K562 (cell line): Measurements from ENCODE around the gene FBXW7. TPM values are rescaled to one million over a fixed set of nuclear protein-coding genes. Genes with fewer than 3 reads are reported as not detected.

Experiments
- ATAC-seq: fragments of 200-7000 bp; cut with Tn5 transposase; 3 replicates; pipeline ENCODE4 v1.9.1; 2020; ENCODE audit warnings: moderate library complexity
- BruUV-seq: library from RNA; stranded (reverse); fragments of 400-500 nt; replicated peaks from 2 replicates; lab custom pipeline; 2021; lab: Mats Ljungman, UMichigan
- CTCF ChIA-PET: fragments of 300-600 bp; formaldehyde crosslinking; extraction: SDS; loops from one replicate; lab custom pipeline; 2021; ENCODE audit warnings: low intra/inter-chr PET ratio; lab: Yijun Ruan, JAX
- POLR2A ChIA-PET: fragments of 300-600, 350-650 bp; sonication (Branson Sonifier 250); formaldehyde crosslinking; extraction: SDS; loops from one replicate; lab custom pipeline; 2021; ENCODE audit warnings: antibody characterized with exemption, inconsistent platforms; lab: Yijun Ruan, JAX
- DNase-seq, 4 experiments: peaks; one replicate each; pipeline versions ENCODE4 v3.0.0 to v3.0.0-alpha.2; 2011 to 2018; ENCODE audit warnings: low spot score in 3 of 4, mixed read lengths in 3 of 4; ENCODE audit errors: extremely low read depth in 1 of 4
- FAIRE-seq: peaks from 2 replicates; lab custom pipeline; 2011; peaks lifted over from hg19 to GRCh38; lab: Jason Lieb, UNC
- H2AFZ ChIP-seq: 2 replicates; pipeline ENCODE4 v1.6.0; 2011; ENCODE audit warnings: low read depth, low read length, control low read depth, inconsistent platforms
- H3K27ac ChIP-seq: fragments of 200-600 bp; 3 replicates; pipeline ENCODE4 v1.8.0; 2011; ENCODE audit warnings: low read depth, mild to moderate bottlenecking, control low read depth, inconsistent platforms, low read length, moderate library complexity, mixed read lengths; ENCODE audit errors: extremely low read depth
- H3K27me3 ChIP-seq, 2 experiments: fragments of 300-600 bp in 1 of 2; 2 replicates in 1 of 2; 3 replicates in 1 of 2; pipeline versions ENCODE4 v1.6.0 to v1.8.0; 2011; ENCODE audit warnings: inconsistent platforms in 2 of 2, low read length in 2 of 2, mild to moderate bottlenecking in 1 of 2, mixed read lengths in 1 of 2, moderate library complexity in 1 of 2; ENCODE audit not compliant: control insufficient read depth in 2 of 2, insufficient read depth in 2 of 2
- H3K36me3 ChIP-seq: fragments of 300-600 bp; 3 replicates; pipeline ENCODE4 v1.8.0; 2011; ENCODE audit warnings: mild to moderate bottlenecking, low read length, inconsistent platforms; ENCODE audit not compliant: control insufficient read depth, insufficient read depth
- H3K4me1 ChIP-seq, 2 experiments: fragments of 200-600 bp in 1 of 2; replicated peaks in 1 of 2; 2 replicates in 1 of 2; 3 replicates in 1 of 2; pipeline versions ENCODE4 v1.5.1 to v1.8.0; 2011; ENCODE audit warnings: inconsistent platforms in 2 of 2, low read length in 2 of 2, mild to moderate bottlenecking in 1 of 2, mixed read lengths in 1 of 2, moderate library complexity in 1 of 2; ENCODE audit not compliant: control insufficient read depth in 2 of 2, insufficient read depth in 2 of 2
- H3K4me2 ChIP-seq: 2 replicates; pipeline ENCODE4 v1.6.1; 2011; ENCODE audit warnings: low read length, control low read depth, inconsistent platforms, mixed read lengths; ENCODE audit not compliant: insufficient read depth
- H3K4me3 ChIP-seq: fragments of 200-600 bp; sonication (generic), shearing (Covaris generic); 2 replicates; pipeline ENCODE4 v1.5.1; 2016; ENCODE audit warnings: control low read depth, inconsistent platforms
- H3K79me2 ChIP-seq: fragments of 200-600 bp; 3 replicates; pipeline ENCODE4 v1.8.0; 2011; ENCODE audit warnings: low read length, inconsistent platforms; ENCODE audit not compliant: control insufficient read depth, insufficient read depth
- H3K9ac ChIP-seq, 2 experiments: 2 replicates each; pipeline versions ENCODE4 v1.6.0 to v1.6.1; 2011; ENCODE audit warnings: low read depth in 2 of 2, low read length in 2 of 2, control low read depth in 1 of 2, inconsistent platforms in 1 of 2, mild to moderate bottlenecking in 1 of 2, mixed read lengths in 1 of 2; ENCODE audit not compliant: insufficient read depth in 1 of 2
- H3K9me1 ChIP-seq: one replicate; pipeline ENCODE4 v1.6.0; 2011; ENCODE audit warnings: inconsistent platforms, mild to moderate bottlenecking, low read length, moderate library complexity; ENCODE audit not compliant: control insufficient read depth, insufficient read depth
- H3K9me3 ChIP-seq: replicated peaks from 2 replicates; pipeline ENCODE4 v1.5.1; 2011; ENCODE audit warnings: low read depth, low read length, inconsistent platforms; ENCODE audit not compliant: control insufficient read depth, insufficient read depth
- H4K20me1 ChIP-seq: replicated peaks from 2 replicates; pipeline ENCODE4 v1.6.1; 2011; ENCODE audit warnings: low read length, inconsistent platforms, mixed read lengths; ENCODE audit not compliant: control insufficient read depth, insufficient read depth
- CEBPG ChIP-seq, 3 experiments: fragments of 200-800 bp in 1 of 3; sonication (Bioruptor generic) in 1 of 3; sonication (generic) in 1 of 3; formaldehyde crosslinking in 1 of 3; IDR thresholded peaks in 2 of 3; conservative IDR thresholded peaks in 1 of 3; 2 replicates each; pipeline versions ENCODE4 v1.6.1 to v1.8.0; 2016 to 2022; ENCODE audit warnings: missing compliant biosample characterization in 2 of 3, missing genetic modification characterization in 2 of 3, mild to moderate bottlenecking in 1 of 3, missing genetic modification reagents in 1 of 3
- L3MBTL2 ChIP-seq: fragments of 450-650 bp; IDR thresholded peaks from 2 replicates; pipeline ENCODE4 v1.6.1; 2016; ENCODE audit warnings: mild to moderate bottlenecking, moderate library complexity
- LARP7 ChIP-seq: fragments of 450-650 bp; IDR thresholded peaks from 2 replicates; pipeline ENCODE4 v1.6.1; 2016
- TCFL5 ChIP-seq: fragments of 250-450 bp; sonication (Bioruptor Pico); conservative IDR thresholded peaks from 2 replicates; pipeline ENCODE4 v1.6.1; 2021; ENCODE audit warnings: mild to moderate bottlenecking, moderate library complexity, matching md5 sums
- ZFP1 ChIP-seq: fragments of 450-650 bp; formaldehyde crosslinking; IDR thresholded peaks from 2 replicates; pipeline ENCODE4 v1.4.0; 2020; ENCODE audit warnings: mild to moderate bottlenecking, mixed read lengths
- ZNF780A ChIP-seq: fragments of 250-450 bp; sonication (Bioruptor Pico); IDR thresholded peaks from 2 replicates; pipeline ENCODE4 v1.5.0; 2021; ENCODE audit warnings: mild to moderate bottlenecking
- WGBS: fragments of 100-300 bp; shearing (Covaris generic); methylation state at CpG from one replicate; pipeline ENCODE4 v1.1.6; 2016; ENCODE audit warnings: low coverage, mixed read lengths; ENCODE audit not compliant: insufficient coverage; ENCODE audit errors: missing lambda C conversion rate; 5-methylcytosine and 5-hydroxymethylcytosine counted together
- in situ Hi-C: fragments of 300-500 bp; cut with MboI; formaldehyde crosslinking; loops from 4 replicates; pipeline ENCODE4 v1.15.0; 2018; ENCODE audit warnings: inconsistent platforms, mixed read lengths
- intact Hi-C: fragments of 100-400 bp; cut with micrococcal nuclease; formaldehyde crosslinking; loops from 2 replicates; pipeline ENCODE4 v1.14.2; 2022
- polyA plus RNA-seq, 8 experiments: library from polyadenylated mRNA; depleted of rRNA in 4 of 8; stranded (reverse) in 5 of 8; unstranded in 3 of 8; fragments of >200 nt; fragmentation: Nextera tagmentation in 2 of 8; fragmentation: Illumina TruSeq in 1 of 8; extraction: Ambion mirVana in 2 of 8; extraction: Trizol in 1 of 8; gene quantifications; 2 replicates each; pipeline versions ENCODE4 v1.2.1 to v1.2.3, GENCODE V29; 2011 to 2014; ENCODE audit warnings: inconsistent platforms in 1 of 8, missing spikeins in 1 of 8
- total RNA-seq, 7 experiments: library from RNA; depleted of rRNA in 6 of 7; stranded (reverse); fragments of >200 nt in 6 of 7; fragmentation: Illumina TruSeq in 2 of 7; extraction: Trizol in 2 of 7; gene quantifications; 2 replicates each; pipeline versions ENCODE4 v1.2.1 to v1.2.3, GENCODE V29; 2011 to 2021; ENCODE audit warnings: low replicate concordance in 1 of 7
- TF ChIP-seq, protein P1 (sequence below): sonication (generic); formaldehyde crosslinking; IDR thresholded peaks from 2 replicates; pipeline ENCODE4 v1.5.0; 2020; ENCODE audit warnings: missing genetic modification reagents
- TF ChIP-seq, protein P2 (sequence below): sonication (generic); formaldehyde crosslinking; IDR thresholded peaks from 2 replicates; pipeline ENCODE4 v1.8.0; 2023; ENCODE audit warnings: mild to moderate bottlenecking, missing genetic modification reagents

FBXW7 gene
- total and polyA plus RNA-seq, 9 of the 15 experiments (the other 6 are each of a cell fraction or from before 2014, with no cell fraction given): 6.8 to 44.2 (median 16.4) TPM

DNA sequence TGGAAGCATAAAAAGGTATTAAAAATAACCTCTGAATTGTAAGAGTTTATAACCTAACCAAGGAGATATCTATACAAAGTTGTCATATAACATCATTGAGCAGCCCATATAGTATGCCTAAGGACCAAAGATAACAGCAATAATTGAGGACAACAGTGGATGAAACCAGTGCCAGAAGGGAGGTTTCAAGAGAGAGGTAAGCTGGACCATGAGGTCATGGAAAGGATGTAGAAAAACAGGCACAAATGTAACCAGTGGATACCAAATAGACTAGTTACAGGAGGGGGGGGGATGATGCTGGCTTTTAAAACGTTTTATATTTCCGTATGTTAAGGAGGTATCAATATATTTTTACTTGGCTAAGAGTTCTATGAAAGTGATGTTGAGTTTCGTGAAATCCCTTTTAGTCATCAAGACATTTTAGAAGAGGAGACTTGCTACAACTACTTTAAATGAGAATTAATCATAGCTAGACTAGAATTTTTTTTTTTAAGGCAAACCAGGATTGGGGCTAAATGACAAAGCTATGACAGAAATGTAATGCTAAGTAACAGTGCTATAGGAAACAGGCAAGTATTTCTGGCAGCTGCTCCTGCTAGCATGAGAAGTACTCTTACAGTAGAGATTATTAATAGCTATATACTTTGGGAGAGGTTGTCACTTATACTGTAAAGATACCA lies 161.1 kb downstream of the FBXW7 start:
- no TSS peak for BruUV-seq
- Histone ChIP-seq H3K9me3 (no peaks in the 10 kb centered on the region), H3K4me1 (no peaks in the 10 kb centered on the region), H3K4me3 (no peak overlapping the region), H3K79me2 (no peaks in the 10 kb centered on the region), H3K9me1 (no peaks in the 10 kb centered on the region), H3K36me3 (no peaks in the 10 kb centered on the region), H4K20me1 (no peaks in the 10 kb centered on the region), H3K9ac (no peak overlapping the region), H3K27ac (no peak overlapping the region), H2AFZ (no peak overlapping the region), H3K27me3 (no peaks in the 10 kb centered on the region), H3K4me2 (no peak overlapping the region)
- ATAC-seq (no peak), FAIRE-seq (no peak), DNase-seq (no peak)
- POLR2A ChIA-PET: interaction anchor here (1.5 kb wide), 1 partner anchor 8 kb away, joined by 3 read pairs; no protein-coding TSS in a partner anchor
- intact Hi-C loops: no loop called here
- TF ChIP-seq TCFL5 (CRISPR knock-in tag) (no peak), CEBPG (CRISPR knock-in tag; IDR thresholded peaks at IDR 0.05) (no peak), CEBPG (tag; conservative IDR thresholded peaks at IDR 0.05 in 1 of 2, IDR thresholded peaks at IDR 0.05 in 1 of 2) (no peak), L3MBTL2 (no peak), LARP7 (no peak), ZNF780A (CRISPR knock-in tag) (no peak), ZFP1 (CRISPR knock-in tag) (no peak)
- TF ChIP-seq, protein P1, sequence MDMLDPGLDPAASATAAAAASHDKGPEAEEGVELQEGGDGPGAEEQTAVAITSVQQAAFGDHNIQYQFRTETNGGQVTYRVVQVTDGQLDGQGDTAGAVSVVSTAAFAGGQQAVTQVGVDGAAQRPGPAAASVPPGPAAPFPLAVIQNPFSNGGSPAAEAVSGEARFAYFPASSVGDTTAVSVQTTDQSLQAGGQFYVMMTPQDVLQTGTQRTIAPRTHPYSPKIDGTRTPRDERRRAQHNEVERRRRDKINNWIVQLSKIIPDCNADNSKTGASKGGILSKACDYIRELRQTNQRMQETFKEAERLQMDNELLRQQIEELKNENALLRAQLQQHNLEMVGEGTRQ: no peak
- TF ChIP-seq, protein P2, sequence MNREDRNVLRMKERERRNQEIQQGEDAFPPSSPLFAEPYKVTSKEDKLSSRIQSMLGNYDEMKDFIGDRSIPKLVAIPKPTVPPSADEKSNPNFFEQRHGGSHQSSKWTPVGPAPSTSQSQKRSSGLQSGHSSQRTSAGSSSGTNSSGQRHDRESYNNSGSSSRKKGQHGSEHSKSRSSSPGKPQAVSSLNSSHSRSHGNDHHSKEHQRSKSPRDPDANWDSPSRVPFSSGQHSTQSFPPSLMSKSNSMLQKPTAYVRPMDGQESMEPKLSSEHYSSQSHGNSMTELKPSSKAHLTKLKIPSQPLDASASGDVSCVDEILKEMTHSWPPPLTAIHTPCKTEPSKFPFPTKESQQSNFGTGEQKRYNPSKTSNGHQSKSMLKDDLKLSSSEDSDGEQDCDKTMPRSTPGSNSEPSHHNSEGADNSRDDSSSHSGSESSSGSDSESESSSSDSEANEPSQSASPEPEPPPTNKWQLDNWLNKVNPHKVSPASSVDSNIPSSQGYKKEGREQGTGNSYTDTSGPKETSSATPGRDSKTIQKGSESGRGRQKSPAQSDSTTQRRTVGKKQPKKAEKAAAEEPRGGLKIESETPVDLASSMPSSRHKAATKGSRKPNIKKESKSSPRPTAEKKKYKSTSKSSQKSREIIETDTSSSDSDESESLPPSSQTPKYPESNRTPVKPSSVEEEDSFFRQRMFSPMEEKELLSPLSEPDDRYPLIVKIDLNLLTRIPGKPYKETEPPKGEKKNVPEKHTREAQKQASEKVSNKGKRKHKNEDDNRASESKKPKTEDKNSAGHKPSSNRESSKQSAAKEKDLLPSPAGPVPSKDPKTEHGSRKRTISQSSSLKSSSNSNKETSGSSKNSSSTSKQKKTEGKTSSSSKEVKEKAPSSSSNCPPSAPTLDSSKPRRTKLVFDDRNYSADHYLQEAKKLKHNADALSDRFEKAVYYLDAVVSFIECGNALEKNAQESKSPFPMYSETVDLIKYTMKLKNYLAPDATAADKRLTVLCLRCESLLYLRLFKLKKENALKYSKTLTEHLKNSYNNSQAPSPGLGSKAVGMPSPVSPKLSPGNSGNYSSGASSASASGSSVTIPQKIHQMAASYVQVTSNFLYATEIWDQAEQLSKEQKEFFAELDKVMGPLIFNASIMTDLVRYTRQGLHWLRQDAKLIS (CRISPR knock-in tag): no peak
- 64% methylated on average over 3 of the region's 3 CpGs for WGBS
- in situ Hi-C loops: no loop called here
- CTCF ChIA-PET: no interaction called here
